SH-SY5Y (cell line): ENCODE data around the gene MUC7.

Experiments used
- GATA2 ChIP-seq: IDR thresholded peaks from 2 replicates; pipeline ENCODE4 v1.6.1; 2011; ENCODE audit warnings: mild to moderate bottlenecking, low read depth, low read length
- GATA3 ChIP-seq: IDR thresholded peaks from 2 replicates; pipeline ENCODE4 v1.6.1; 2011; ENCODE audit warnings: low read depth, mild to moderate bottlenecking, low read length, moderate library complexity

- no peak for TF ChIP-seq GATA2
- no peak for TF ChIP-seq GATA3
Observed at GRCh38 chr4:70488748-70489147, 16.8 kb downstream of the MUC7 start.
